Measurements from ENCODE around the gene SLC4A5.
A peak's percentile ranks its signal among the peaks of the same experiment; 100 is the strongest.

Gene SLC4A5, protein sequence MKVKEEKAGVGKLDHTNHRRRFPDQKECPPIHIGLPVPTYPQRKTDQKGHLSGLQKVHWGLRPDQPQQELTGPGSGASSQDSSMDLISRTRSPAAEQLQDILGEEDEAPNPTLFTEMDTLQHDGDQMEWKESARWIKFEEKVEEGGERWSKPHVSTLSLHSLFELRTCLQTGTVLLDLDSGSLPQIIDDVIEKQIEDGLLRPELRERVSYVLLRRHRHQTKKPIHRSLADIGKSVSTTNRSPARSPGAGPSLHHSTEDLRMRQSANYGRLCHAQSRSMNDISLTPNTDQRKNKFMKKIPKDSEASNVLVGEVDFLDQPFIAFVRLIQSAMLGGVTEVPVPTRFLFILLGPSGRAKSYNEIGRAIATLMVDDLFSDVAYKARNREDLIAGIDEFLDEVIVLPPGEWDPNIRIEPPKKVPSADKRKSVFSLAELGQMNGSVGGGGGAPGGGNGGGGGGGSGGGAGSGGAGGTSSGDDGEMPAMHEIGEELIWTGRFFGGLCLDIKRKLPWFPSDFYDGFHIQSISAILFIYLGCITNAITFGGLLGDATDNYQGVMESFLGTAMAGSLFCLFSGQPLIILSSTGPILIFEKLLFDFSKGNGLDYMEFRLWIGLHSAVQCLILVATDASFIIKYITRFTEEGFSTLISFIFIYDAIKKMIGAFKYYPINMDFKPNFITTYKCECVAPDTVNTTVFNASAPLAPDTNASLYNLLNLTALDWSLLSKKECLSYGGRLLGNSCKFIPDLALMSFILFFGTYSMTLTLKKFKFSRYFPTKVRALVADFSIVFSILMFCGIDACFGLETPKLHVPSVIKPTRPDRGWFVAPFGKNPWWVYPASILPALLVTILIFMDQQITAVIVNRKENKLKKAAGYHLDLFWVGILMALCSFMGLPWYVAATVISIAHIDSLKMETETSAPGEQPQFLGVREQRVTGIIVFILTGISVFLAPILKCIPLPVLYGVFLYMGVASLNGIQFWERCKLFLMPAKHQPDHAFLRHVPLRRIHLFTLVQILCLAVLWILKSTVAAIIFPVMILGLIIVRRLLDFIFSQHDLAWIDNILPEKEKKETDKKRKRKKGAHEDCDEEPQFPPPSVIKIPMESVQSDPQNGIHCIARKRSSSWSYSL

GRCh38 chr2:74343316-74343715 lies at the start of gene SLC4A5:
SLC4A5 (minus strand) TSS chr2:74343416; CDS start chr2:74315023, 28,393 bp downstream.
- DNase-seq = no peak

GRCh38 chr2:74392449-74392743 lies 49.2 kb upstream of the SLC4A5 start:
- no peak for DNase-seq

DNA sequence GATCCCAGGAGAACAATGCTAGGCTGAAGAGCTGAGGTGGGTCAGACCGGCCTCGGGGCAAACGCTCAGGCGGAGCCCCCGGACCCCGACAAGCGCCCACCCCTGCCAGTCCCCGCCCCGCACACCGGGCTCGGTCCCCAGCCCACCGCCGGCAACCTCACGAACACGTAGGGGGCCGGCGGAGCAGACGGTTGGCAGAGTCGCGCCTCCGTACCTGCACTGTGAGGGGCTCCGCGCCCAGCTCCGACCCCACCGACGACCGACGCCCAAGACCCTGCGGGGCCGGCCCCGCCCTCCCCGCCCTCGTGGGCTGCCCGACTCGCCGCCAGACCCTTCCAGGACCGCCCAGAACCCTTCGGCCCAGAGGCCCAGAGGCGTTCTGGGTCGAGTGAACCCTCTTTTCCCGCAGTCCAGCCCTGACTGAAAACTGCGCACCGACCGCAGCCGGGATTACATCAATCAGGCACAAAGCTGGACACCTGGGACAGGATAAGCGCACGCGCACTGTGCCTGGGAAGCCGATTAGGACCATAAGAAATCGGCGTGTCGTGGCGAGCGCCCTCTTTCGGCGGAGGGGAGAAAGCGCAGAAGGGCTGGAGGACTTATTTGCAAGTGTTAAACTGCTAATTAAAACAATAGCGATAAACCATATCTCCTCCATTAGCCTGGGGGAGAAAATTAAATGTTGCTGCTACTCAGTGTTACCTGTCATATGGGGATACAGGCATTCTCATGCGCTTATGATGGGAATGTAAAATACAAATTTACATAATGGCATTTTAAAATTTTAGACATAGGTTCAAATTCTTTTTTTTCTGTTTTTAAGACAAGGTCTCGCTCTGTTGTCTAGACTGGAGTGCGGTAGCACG lies 48.6 kb upstream of the SLC4A5 start:
- peak; percentile 95 for DNase-seq

GRCh38 chr2:74391209-74391579 lies 48.0 kb upstream of the SLC4A5 start:
- peak; percentile 18 for DNase-seq

DNA sequence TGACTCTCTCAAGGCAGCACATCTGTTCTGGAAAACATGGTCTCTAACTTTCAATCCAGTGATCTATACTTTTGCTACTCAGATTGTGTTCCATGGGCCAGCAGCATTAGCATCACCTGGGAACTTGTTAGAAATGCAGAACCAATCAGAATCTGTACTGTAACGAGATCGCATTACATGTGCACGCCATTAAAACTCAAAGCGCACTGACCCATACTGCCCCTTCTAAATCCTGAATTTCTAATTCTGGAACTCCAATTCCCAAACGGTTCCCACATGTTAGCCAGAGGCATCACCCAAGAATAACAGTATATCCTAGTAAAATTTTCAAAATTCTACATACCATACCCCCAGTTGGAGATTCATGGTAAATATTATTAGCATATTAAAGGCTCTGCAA lies 47.4 kb upstream of the SLC4A5 start:
- DNase-seq = no peak

GRCh38 chr2:74387346-74387745 lies 44.1 kb upstream of the SLC4A5 start:
- DNase-seq = peak; percentile 56

DNA sequence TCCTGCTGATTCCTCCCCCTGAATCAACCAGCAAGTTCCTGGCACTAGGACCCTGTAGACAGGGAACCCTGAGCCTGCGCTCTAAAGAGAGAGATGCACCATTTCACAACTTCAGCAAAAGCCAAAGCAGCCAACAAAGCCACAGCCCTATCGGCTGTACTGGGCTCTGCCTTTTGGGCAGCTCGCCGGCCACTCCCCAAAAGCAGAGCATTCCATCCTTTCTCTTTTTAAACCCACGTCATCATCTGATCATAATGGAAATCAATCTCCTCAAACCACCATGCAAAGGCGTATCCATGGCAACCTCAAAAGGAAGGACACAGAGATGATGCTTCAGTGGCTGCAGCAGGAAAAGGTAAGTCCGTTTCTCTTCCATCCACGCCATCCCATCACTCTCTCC lies 42.2 kb upstream of the SLC4A5 start:
- no peak for DNase-seq

GRCh38 chr2:74384051-74384450 lies 40.8 kb upstream of the SLC4A5 start:
- DNase-seq = no peak

GRCh38 chr2:74383254-74383653 lies 40.0 kb upstream of the SLC4A5 start:
- no peak for DNase-seq

- DNase-seq = no peak
These were observed 38.5 kb upstream of the SLC4A5 start for GRCh38 chr2:74381751-74382150.

DNA sequence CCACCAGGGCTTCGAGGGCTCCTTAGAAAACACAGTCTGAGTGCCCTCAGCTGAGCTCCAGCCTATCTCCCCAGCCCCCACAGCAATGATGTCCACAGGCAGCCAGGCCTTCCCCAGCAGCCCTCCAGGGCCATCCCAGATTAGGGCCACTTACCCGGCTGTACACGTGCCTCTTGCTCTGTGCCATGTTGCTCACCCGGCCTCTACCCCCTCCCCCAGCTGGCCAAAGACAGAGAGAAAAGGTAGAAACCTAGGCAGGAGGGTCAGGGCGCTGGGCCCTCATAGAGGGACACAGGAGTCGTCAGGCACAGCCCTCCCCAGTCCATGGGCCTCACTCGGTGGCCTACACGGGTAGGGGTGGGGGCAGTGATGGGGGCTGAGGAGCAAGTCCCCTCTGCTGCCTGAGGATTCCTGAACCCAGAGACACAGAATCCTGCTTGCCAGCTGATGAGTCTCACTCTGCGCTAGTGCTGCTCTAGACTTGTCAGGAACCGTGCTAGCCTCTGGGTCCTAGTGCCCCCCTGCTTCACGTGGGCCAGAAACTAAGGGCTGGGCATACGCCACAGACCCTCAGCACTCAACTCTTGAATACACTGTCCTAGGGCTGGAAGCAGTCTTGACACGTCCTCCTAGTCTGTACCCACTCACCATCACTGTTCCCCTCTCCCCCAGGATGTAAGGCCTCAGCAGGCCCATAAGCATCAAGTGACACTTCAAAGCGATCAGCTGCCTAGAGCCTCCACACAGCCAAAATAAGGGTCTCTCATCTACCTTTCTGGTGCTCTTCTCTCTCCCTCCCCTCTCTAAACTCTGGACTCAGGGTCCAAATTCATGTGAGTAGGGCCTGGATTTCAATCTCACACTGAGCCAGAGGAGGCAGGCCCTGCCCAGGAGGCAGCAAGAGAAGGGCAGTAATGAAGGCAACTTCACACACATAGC lies 36.9 kb upstream of the SLC4A5 start, which contains the start of gene DCTN1:
Gene DCTN1, minus strand, starts transcription at position 461 of the 939 bp plus-strand sequence. Its CDS starts 274 bp downstream, at position 187.
- DNase-seq = no peak

GRCh38 chr2:74378007-74378406 lies 34.8 kb upstream of the SLC4A5 start:
- no peak for DNase-seq

DNA sequence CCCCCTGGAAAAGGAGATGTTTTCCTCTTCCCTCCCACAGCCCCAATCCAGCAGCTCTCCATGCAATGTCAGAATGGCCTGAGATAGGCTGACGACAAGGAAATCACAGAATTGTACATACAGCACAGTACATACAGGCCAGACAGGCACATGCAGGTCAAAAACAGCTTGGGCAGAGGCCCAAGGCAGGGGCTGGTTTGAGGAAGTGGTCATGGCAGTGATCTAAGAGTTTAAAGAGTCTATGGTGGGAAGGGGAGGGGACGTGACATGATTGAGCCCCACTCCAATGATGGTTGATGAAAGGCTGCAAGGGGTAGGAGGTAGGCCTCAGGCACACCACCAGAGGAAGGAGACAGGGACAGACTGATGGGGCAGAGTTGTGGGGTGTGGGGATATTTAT lies 32.6 kb upstream of the SLC4A5 start:
- no peak for DNase-seq

DNA sequence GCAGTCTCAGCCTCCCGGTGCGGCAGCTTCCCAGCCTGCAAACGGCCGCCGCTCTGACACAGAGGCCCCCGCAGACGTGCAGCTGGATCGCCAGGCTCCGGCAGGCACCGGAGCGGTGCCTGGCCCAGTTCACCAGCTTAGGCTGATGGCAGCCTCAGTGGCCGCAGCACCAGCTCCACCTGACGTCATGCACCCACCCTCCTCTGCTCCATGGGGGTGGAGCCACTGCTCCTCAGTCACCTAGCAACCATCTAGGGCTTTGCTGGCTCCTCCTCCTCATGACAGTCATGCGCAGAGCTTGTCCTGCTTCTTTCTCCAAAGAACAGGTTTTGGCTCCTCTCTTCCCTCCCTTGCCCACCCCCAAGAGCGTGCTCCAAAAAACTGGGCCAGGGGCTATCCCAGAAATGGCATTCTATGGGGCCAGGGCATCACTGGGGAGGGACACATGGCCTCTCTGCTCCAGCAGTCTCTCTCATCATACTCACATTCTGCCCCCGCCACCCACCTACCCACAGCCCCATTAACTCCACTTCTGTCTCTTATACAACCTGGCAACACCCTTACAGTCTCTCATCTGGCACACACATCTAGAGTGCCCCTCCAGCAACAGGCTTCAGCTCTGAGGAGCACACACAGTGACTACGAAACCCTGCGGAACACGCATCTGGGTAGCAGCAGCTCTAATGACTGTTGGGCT lies 31.4 kb upstream of the SLC4A5 start:
- no peak for DNase-seq

DNA sequence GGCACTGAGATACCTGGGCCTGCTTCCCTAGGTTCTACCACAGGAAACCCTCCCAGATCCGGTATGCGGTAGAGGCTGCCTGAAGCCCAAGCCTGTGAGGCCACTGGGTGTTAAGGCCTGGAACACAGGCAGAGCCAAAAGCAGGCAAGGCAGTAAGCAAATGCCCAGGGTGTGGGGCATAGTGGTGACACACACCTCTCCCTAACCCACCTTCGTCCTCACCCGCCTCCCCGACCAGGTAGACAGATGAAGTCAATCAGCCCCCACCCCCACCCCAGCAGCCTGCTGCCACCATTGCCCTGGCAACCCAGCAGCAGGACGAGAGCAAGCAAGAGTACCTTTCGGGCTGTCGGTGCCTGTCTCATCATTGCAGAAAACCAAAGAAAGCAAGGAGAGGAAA lies 30.8 kb upstream of the SLC4A5 start:
- DNase-seq = no peak

GRCh38 chr2:74373221-74373676 lies 30.0 kb upstream of the SLC4A5 start:
- no peak for DNase-seq

GRCh38 chr2:74372674-74373073 lies 29.5 kb upstream of the SLC4A5 start:
- no peak for DNase-seq

DNA sequence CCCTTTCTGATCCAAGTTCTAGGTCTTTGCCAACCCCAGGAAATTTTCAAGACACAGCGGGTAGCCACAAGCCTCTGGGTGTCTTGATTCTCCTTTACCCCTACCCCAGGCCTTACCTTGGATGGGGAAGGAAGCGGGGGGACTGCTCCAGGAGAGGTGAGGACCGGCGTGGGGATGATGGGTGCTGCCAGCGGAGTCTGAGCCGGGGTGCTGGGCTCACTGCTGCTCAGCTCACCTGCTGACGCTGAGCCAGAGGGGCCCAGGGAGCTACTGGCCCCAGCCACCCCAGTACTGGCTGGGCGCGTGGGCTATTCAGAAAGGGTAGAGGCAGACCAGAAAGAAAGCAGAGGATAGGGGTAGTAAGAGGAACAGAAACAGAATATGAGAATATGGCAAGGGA lies 28.2 kb upstream of the SLC4A5 start:
- DNase-seq = no peak

- DNase-seq = no peak
These were observed 26.8 kb upstream of the SLC4A5 start for GRCh38 chr2:74369976-74370375.

GRCh38 chr2:74368499-74368898 lies 25.3 kb upstream of the SLC4A5 start:
- DNase-seq = no peak

- no peak for DNase-seq
These were observed 24.6 kb upstream of the SLC4A5 start for GRCh38 chr2:74367789-74368188.
